Stomach (tissue), 9 donors: ENCODE results near the gene SLC38A6. TPM values are rescaled to one million over a fixed set of nuclear protein-coding genes. Genes with fewer than 3 reads are reported as not detected.

Experiments
- DNase-seq, 2 donors: peaks; one replicate each; pipeline versions ENCODE4 v3.0.0 to v3.0.0-alpha.2; 2013 to 2019
- H3K27ac ChIP-seq, 5 donors: fragments of 200-600 bp in 4 of 5; sonication (generic) in 4 of 5; one replicate each; pipeline ENCODE4 v1.5.1; 2013 to 2019; ENCODE audit warnings: mild to moderate bottlenecking in 1 of 5, moderate library complexity in 1 of 5
- H3K27me3 ChIP-seq, 3 donors: fragments of 200-600 bp; sonication (generic); one replicate each; pipeline ENCODE4 v1.5.1; 2017 to 2019; ENCODE audit warnings: mixed run types in 1 of 3
- H3K36me3 ChIP-seq, 4 donors: fragments of 200-600 bp; sonication (generic); 1 replicate in 3 of 4; 2 replicates in 1 of 4; pipeline ENCODE4 v1.5.1; 2016 to 2019
- H3K4me1 ChIP-seq, 4 donors: fragments of 200-600 bp; sonication (generic); one replicate each; pipeline ENCODE4 v1.5.1; 2016 to 2019
- H3K4me3 ChIP-seq, 4 donors: fragments of 200-600 bp; sonication (generic) in 3 of 4; one replicate each; pipeline ENCODE4 v1.5.1; 2016 to 2019; ENCODE audit warnings: mild to moderate bottlenecking in 1 of 4
- H3K9me3 ChIP-seq, 4 donors: fragments of 200-600 bp; sonication (generic); one replicate each; pipeline ENCODE4 v1.5.1; 2016 to 2019
- EP300 ChIP-seq: sonication (generic); formaldehyde crosslinking; IDR thresholded peaks from one replicate; pipeline ENCODE4 v1.6.1; 2017; ENCODE audit warnings: antibody characterized with exemption
- POLR2A ChIP-seq, 4 donors: fragments of 450-650 bp; IDR thresholded peaks; one replicate each; pipeline ENCODE4 v1.6.1; 2016; ENCODE audit warnings: antibody characterized with exemption in 4 of 4, control low read depth in 2 of 4, mild to moderate bottlenecking in 1 of 4, moderate library complexity in 1 of 4
- POLR2AphosphoS5 ChIP-seq, 3 donors: sonication (generic); formaldehyde crosslinking; IDR thresholded peaks; one replicate each; pipeline ENCODE4 v1.6.1; 2016; ENCODE audit warnings: antibody characterized with exemption in 3 of 3
- WGBS, 5 donors: extraction: QIAGEN DNeasy Blood & Tissue Kit in 3 of 5; methylation state at CpG; one replicate each; pipeline versions ENCODE4 v1.1.5 to v1.1.7; 2013 to 2018; 5-methylcytosine and 5-hydroxymethylcytosine counted together
- intact Hi-C: fragments of 100-400 bp; cut with DNase I; formaldehyde crosslinking; loops from one replicate; pipeline ENCODE4 v1.15.1; 2023; ENCODE audit warnings: low total_unique reads
- polyA plus RNA-seq, 3 donors: library from polyadenylated mRNA; stranded (reverse); fragments of 200-250 nt; gene quantifications; one replicate each; pipeline ENCODE4 v1.2.3, GENCODE V29; 2013
- total RNA-seq, 5 donors: library from RNA; depleted of rRNA; stranded (reverse); fragments of >200 nt; gene quantifications; one replicate each; pipeline versions ENCODE4 v1.1.0 to v1.2.3, GENCODE V29; 2014 to 2016
- TF ChIP-seq, protein P1 (sequence below), 7 experiments: fragments of 450-650 bp in 4 of 7; fragments of 200-600 bp in 3 of 7; sonication (generic) in 3 of 7; IDR thresholded peaks; one replicate each; pipeline ENCODE4 v1.5.1; 2016 to 2019; ENCODE audit warnings: antibody characterized with exemption in 7 of 7, control low read depth in 2 of 7, mild to moderate bottlenecking in 1 of 7
- donor health status: healthy with polysubstance abuse.
- donor health status: Bipolar disorder and iron deficiency.
- donor health status: healthy.

Gene SLC38A6
- total and polyA plus RNA-seq, 8 donors: 2.9 to 45.9 (median 7.6) TPM; not detected in 1

DNA sequence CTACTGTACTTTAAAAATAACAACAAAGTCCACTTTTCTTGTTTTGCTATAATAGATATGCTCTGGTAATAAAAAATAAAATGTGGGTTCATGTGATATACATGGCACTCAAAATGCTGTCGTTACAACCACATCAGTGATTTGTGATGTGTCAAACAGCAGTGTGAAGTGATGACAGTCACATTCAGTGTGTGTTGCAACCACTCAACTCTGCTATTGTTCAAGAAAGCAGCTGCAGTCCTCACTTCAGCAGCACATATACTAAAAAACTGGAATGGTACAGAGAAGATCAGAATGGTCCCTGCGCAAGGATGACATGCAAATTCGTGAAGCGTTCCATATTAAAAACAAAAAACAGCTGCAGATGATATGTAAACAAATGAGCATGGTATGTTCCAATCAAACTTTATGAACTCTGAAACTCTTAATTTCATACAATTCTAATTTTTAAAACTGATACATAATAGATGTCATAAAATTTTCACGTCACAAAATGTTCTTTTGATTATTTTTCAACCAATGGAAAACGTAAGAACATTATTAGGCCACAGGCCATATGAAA, 6.9 kb upstream of the SLC38A6 start:
- Histone ChIP-seq H3K27me3 (no peaks in the 10 kb centered on the region), H3K36me3 (peaks cover 6 to 40% (median 24%) of the 10 kb centered on the region in 4 donors), H3K27ac (no peak overlapping the region), H3K4me1 (peaks cover 0 to 19% (median 10%) of the 10 kb centered on the region in 4 donors), H3K4me3 (no peak overlapping the region), H3K9me3 (no peaks in the 10 kb centered on the region)
- no peak for DNase-seq
- intact Hi-C loops: no loop called here
- 87 to 92% (median 90%) methylated on average over 6 of the region's 6 CpGs for WGBS, 5 donors
- TF ChIP-seq EP300 (no peak), POLR2A (IDR thresholded peaks at IDR 0.05) (no peak), POLR2AphosphoS5 (IDR thresholded peaks at IDR 0.05) (no peak)
- TF ChIP-seq, protein P1, sequence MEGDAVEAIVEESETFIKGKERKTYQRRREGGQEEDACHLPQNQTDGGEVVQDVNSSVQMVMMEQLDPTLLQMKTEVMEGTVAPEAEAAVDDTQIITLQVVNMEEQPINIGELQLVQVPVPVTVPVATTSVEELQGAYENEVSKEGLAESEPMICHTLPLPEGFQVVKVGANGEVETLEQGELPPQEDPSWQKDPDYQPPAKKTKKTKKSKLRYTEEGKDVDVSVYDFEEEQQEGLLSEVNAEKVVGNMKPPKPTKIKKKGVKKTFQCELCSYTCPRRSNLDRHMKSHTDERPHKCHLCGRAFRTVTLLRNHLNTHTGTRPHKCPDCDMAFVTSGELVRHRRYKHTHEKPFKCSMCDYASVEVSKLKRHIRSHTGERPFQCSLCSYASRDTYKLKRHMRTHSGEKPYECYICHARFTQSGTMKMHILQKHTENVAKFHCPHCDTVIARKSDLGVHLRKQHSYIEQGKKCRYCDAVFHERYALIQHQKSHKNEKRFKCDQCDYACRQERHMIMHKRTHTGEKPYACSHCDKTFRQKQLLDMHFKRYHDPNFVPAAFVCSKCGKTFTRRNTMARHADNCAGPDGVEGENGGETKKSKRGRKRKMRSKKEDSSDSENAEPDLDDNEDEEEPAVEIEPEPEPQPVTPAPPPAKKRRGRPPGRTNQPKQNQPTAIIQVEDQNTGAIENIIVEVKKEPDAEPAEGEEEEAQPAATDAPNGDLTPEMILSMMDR (IDR thresholded peaks at IDR 0.05): no peak

DNA sequence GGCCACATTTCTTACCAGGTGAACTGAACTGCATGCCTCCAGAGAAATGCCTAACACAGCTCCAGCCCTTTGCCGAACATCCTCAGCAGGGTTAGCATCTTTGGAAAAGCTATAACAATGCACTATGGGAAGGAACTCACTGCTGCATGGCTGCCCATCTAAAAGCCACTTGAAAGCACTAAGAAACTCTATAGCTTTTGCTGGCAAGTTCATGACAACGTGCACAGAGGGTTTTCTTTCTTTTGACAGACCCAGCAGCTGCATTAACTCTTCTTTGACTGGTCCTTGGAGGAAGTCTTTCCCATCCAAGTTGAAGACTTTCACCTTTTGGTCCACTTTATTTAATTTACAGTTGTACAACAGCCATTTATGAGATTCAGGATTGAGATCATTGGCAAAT, 5.5 kb upstream of the SLC38A6 start:
- no peak overlapping the region for H3K4me3 ChIP-seq
- peaks cover 6 to 40% (median 24%) of the 10 kb centered on the region in 4 donors for H3K36me3 ChIP-seq
- no peak for TF ChIP-seq POLR2A (IDR thresholded peaks at IDR 0.05)
- TF ChIP-seq, protein P1 (IDR thresholded peaks at IDR 0.05): no peak
- no peak for TF ChIP-seq POLR2AphosphoS5 (IDR thresholded peaks at IDR 0.05)
- TF ChIP-seq EP300: no peak
- no peak overlapping the region for H3K27ac ChIP-seq
- intact Hi-C loops: no loop called here
- peaks cover 0 to 33% (median 24%) of the 10 kb centered on the region in 4 donors for H3K4me1 ChIP-seq
- WGBS, 5 donors: 37 to 53% (median 51%) methylated on average over 2 of the region's 2 CpGs
- H3K27me3 ChIP-seq: no peaks in the 10 kb centered on the region
- H3K9me3 ChIP-seq: no peaks in the 10 kb centered on the region
- DNase-seq: peak in 1 of 2 donors; percentile 9

DNA sequence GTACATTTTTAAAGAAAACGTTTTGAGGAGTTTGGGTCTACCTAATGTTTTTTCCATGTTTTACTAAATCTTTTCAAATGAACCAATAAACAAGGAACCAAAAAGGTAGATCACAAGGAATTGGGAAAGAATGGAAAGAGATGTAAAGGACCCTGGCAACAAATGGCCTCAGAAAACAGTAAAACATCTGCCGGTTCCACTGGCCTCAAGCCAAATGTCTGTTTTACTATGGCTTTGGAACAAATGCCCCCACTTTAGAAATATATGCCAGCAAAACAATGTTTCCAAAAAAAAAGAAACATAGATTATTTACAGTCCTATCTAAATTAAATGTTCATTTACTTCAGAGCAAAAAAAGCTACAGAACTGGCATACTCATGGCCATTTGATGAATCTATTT, 3.2 kb upstream of the SLC38A6 start:
- Histone ChIP-seq H3K27me3 (no peaks in the 10 kb centered on the region), H3K4me3 (no peak overlapping the region), H3K27ac (no peak overlapping the region), H3K4me1 (peaks cover 0 to 46% (median 35%) of the 10 kb centered on the region in 4 donors), H3K9me3 (no peaks in the 10 kb centered on the region), H3K36me3 (peaks cover 6 to 32% (median 24%) of the 10 kb centered on the region in 4 donors)
- TF ChIP-seq EP300 (no peak), POLR2AphosphoS5 (IDR thresholded peaks at IDR 0.05) (no peak), POLR2A (IDR thresholded peaks at IDR 0.05) (no peak)
- TF ChIP-seq, protein P1 (IDR thresholded peaks at IDR 0.05): no peak
- WGBS, 5 donors: 58 to 63% (median 62%) methylated on average over 2 of the region's 2 CpGs
- DNase-seq: peak in 1 of 2 donors; percentile 4
- intact Hi-C loops: no loop called here

DNA sequence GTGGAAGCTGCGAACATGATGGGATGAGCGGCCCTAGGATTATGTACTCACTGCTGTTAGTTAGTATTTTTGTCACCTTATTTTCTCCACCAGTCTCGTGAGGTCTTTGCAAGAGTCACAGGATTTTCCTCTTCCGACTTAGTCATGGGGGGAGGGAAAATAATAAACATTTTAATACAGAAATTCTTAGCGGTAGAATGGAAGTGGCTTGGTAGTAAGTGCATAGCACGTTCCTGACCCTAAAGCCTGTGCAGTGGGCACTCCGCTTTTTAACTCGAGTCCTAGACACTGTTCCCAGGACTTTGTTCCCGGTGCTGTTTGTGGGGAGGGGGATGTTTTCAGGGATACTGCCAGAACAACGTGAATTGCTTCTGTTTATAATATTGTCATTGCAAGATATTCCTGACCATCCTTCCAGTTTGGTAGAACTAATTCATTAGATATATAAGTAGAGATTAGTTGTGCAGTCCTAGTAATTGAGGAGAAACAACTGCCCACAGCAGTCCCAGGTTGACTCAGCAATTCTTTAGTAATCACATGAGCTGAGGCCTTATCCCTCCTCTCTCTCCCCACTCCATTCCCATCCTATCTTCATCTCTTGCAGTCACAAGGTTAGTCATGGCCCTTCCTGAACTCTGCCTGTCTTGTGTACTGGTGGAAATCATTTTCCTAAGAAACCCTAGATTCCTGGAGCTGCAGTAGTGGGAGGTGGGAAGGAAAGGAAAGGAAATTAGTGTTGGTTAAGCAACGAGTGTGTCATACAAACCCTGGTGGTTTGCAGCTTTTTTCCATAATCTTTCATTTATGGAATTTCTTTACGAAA, 799 bp downstream of the SLC38A6 start:
- Histone ChIP-seq H3K9me3 (no peaks in the 10 kb centered on the region), H3K36me3 (peaks cover 0 to 22% (median 10%) of the 10 kb centered on the region in 4 donors), H3K27ac (peak overlapping the region; percentile 79 to 93 (median 85)), H3K27me3 (no peaks in the 10 kb centered on the region), H3K4me1 (peaks cover 0 to 51% (median 35%) of the 10 kb centered on the region in 4 donors), H3K4me3 (peak overlapping the region; percentile 72 to 97 (median 88))
- intact Hi-C loops: loop anchor here (10.0 kb wide), 1 partner anchor 257 kb away; the partner anchor contains the start of gene SIX4
- peak in 1 of 2 donors; percentile 34 for DNase-seq
- TF ChIP-seq, protein P1 (IDR thresholded peaks at IDR 0.05): no peak
- WGBS, 5 donors: 10 to 13% (median 11%) methylated on average over 12 of the region's 12 CpGs
